CD4-positive, alpha-beta T cell treated with Interleukin-4 for 1 hour (primary cell): ENCODE results near the gene FAM83C.
A peak's percentile ranks its signal among the peaks of the same experiment; 100 is the strongest.

ENCODE experiments used
- DNase-seq, 2 donors: peaks; one replicate each; pipeline ENCODE4 v3.0.0-alpha.2; 2020 to 2022

Gene FAM83C

DNA sequence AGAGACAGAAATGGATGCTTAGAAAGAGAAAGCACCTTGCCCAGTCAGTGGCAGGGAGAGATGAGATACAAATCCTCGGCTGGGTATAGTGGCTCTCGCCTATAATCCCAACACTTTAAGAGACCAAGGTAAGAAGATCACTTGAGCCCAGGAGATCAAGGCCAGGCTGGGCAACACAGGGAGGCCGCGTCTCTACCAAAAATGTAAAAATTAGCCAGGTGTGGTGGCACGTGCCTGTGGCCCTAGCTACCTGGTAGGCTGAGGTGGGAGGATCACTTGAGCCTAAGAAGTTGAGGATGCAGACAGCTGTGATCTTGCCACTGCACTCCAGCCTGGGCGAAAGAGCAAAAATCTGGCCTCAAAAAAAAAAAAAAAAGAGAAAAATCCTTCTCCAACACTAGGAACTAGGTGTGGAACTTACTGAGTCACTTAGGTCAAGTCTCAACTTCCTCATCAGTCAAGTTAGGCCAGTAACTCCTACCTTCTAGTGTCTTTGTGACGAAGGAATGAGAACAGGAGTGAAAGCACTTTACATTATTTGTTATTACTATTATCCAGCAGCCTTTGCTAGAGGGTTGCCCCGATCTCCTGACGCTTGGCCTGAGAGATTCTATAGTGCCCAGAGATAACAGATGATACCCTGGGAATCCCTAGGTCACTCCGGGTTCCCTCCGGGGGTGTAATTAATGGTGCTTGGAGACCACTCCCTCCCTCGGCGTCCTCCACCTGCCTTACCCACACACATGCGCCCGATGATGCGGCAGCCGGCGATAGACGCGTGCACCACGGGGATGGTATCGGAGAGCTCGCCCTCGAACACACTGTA lies 8.6 kb downstream of the FAM83C start:
- DNase-seq = no peak

DNA sequence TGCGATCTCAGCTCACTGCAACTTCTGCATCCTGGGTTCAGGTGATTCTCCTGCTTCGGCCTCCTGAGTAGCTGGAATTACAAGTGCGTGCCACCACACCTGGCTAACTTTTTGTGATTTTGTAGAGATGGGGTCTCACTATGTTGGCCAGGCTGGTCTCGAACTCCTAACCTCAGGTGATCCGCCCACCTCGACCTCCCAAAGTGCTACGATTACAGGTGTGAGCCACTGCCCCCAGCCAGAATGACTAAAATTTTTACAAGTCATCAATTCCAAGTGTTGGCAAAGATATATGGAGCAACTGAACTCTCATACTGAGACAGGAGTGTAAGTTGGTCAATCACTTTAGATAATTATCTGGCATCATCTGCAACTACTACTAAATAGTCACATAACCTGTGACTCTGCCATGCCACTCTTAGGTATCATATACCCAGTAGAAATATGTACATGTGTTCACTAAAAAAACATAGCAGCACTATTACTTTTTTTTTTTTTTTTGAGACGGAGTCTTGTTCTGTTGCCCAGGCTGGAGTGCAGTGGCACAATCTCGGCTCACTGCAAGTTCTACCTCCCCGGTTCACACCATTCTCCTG lies 10.6 kb downstream of the FAM83C start:
- no peak for DNase-seq

DNA sequence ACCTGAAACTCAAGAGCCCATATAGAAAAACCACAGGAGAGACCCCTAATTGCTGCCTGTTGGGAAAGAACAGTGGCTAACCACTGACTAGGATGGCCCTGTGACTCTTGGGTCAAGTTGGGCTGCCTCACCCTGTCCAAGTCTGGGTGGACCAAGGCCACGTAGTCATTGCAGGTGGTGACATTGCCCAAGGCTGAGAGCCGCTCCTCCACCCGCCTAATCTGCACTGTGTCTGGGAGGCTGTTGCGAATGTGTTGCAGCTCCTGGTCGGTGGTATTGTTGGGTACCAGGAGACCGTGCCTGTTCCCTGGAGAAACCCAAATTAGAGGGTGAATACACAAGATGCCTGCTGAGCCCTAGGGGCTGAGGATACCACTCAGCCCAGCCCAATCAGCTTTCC lies 11.7 kb downstream of the FAM83C start:
- no peak for DNase-seq

DNA sequence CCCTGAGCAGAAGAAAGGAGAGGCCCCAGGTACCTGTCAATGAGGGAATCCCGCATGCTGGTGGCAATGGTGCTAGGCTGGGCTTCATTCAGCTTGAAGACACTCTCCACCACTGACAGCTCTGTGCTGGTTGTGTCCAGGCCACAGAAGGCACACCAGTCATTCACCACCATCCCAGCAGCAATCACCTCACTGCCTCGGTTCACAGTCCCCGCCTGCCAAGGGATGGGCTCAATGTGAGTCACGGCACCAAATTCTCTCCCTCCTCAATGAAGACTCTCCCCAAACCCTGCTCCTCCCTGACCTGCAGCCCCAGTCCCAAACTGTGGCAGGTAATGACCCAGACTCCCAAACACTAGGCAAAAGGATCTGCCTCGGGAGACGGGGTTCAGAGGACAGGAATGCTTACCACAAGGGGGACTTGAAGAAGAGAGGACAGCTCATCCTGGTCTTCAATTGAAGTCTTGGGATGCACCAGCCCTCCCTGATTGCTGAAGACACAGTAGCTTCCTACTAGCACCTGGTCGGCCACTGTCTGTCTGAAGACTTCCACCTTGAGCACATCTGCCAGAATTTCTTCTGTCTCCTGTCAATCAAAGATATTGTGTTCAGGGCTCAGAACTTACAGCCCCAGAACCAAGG lies 12.6 kb downstream of the FAM83C start:
- DNase-seq = no peak

DNA sequence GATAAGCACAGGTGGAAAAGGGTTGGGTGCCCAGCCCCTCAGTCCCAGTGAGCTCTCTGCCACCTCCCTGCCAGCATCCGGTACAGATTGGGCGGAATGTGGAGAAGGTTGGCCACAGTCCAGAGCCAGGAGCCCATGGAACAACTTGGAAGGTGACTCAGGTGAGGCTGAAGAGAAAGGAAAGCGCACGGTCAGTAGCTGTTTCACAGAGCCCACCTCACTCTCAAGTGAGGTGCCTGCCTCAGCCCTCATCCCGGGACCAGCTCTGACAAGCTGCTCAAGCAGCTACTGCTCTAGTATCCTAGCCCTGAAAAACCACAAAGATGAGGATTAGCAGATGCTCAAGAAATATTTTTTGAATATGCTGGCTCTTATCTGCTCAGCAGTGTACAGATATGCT lies 13.2 kb downstream of the FAM83C start:
- no peak for DNase-seq

DNA sequence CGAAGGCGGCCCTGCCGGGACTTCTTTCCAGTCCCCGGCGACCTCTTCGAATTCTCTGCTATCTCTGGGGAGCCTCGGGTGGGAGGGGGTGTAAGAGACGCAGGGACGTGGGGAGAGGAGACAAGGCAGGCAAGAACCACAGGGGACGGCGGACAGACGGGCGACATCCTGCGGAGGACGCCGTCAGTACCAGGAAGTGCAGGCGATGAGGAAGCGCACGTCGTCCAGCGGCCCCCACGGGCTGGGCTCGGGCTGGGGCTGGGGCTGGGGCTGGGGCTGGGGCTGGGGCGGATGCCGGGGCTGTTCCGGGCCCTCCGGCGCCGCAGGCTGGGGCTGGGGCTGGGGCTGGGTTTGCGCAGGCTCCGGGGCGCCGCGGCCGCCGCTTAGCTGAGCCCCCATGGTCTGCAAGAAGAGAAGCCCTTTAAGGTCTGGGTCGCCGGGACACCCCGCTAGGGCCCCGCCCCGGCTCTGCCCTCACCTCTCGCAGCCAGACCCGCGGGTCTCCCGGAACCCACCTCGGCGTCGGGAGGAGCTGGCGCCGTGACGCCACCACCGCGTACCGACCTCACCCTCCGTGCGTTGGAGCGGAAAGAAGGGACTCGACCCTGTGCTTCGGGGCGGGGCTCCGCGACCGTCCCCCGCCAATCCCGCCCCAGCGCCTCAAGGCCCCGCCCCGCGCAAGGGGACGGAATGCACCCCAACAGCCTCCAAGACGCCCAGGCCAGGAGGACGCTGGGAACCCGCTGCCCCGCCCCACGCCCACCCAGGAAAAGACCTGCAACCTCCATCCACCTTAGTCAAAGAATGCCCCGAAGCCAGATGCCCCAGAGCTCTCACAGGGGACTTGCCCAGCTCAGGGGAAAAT lies 14.5 kb downstream of the FAM83C start, which contains the start of gene MMP24OS:
MMP24OS (minus strand) TSS at position 592 of the 865 bp plus-strand sequence; CDS start at position 399, 193 bp downstream.
- peak; percentile 92 for DNase-seq

DNA sequence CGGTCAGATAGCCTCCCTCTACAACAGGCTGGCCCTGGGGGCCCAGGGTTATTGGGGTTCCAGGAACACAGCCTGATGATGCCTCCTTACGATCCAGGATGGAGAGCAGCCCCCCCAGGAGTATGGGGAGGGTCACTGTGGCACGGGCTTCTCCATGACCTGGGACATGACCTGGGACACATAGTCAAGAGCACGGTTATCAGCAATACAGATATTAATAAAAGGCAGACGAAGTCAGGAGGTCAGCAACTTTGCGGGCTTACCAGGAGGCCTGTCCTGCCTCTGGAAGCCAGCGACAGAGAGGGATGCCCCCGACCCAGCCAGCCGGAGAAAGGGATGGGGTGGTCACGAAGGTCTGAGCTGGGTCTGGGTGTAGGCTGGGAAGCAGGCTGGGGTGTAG lies 15.1 kb downstream of the FAM83C start:
- DNase-seq = no peak

DNA sequence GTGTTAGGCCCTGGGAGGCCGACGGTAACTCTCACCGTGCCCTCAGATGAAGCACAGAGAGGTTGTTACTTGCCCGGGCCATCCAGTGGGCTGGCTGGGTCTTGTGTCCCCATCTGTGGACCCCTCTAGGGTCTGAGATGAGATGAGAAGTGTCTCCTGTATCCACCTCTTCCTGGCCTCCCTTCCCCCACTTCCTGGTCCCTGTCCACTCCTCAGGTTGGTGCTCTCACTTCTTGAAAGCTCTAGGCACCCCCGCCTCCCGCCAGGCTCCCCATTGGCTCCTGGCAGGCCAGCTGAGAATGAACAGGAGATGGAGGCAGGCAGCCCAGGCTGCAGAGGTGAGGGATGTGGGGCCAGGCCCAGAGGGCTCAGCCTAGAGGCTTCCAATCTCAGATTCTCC lies 15.8 kb downstream of the FAM83C start:
- no peak for DNase-seq

DNA sequence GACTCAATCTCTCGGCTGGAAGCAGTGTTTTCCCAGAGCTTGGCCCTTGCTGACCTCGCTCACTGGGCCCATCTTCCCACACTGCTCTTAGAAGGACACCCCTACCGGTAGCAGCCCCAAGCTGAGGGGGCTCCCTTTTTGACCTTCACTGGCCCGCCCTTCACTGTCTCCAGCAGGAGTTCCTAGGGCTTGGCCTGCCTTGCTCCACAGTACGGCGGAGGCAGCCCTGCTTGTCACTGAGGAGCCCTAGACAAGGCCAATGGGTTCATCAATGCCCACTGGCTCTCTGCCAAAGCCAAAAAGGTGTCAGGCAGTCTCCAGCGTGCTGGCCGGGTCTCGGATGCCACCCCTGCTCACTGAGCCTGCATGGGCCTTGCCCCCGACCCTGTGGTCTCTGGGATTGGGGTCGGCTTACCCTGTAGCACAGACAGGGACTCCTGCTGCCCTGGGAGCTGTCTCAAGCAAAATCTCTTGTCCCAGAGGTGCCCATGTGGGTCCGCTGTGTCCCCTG lies 16.4 kb downstream of the FAM83C start:
- DNase-seq = no peak

DNA sequence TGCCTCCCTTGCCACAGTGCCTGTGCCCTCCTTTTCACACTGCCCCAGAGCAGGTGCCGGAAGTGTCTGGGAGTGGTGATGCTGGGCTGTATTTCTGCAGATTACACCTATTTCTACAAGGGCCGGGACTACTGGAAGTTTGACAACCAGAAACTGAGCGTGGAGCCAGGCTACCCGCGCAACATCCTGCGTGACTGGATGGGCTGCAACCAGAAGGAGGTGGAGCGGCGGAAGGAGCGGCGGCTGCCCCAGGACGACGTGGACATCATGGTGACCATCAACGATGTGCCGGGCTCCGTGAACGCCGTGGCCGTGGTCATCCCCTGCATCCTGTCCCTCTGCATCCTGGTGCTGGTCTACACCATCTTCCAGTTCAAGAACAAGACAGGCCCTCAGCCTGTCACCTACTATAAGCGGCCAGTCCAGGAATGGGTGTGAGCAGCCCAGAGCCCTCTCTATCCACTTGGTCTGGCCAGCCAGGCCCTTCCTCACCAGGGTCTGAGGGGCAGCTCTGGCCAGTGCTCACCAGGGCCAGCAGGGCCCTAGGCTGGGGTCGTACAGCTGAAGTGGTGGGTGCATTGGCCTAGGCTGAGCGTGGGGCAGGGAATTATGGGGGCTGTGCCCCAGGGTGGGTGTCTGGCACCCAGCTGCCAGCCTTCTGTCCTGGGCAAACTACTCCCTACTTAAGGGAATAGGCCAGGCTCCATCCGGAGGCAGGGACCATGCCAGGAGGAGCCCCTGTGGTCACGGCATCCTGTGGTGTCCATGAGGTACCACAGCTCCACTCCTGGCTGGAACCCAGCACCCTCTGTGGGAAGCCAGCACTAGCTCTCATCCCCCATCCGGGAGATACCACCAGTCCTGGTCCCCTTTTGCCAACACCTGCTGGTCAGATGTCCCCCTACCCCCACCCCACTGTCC lies 17.8 kb downstream of the FAM83C start:
- no peak for DNase-seq

DNA sequence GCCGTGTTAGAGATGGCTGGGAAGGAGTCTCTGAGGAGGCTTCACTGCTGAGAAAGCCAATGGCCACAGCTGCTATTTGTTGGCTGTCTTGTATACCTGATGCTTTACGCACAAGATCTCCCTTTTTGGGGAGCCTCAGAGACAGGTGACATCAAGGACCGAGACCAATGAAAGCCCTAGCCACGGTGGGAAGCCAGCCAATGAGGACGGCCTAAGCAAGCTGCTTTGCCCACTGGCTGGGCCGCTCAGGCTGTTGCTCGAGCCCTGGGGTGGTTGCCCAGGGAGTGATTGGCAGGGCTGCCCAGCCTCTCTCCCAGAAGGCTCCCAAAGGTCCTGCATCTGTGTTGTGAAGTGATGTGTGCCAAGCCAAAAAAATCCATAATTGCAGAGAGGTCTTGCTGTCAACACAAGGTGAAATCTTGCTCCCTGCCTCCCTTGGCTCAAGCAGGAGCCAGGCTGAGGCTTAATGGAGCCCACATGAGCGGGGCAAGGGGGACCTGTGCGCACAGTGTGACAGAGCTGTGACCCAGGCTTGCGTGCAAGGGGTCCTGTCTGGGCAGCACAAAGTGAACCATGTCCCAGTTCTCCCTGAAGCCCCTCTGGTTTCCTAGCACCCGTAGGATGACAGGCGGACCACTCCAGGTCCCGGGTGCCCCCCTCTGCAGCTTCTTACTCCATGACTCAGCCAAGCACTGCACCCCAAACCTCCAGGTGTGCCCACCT lies 18.6 kb downstream of the FAM83C start:
- no peak for DNase-seq

DNA sequence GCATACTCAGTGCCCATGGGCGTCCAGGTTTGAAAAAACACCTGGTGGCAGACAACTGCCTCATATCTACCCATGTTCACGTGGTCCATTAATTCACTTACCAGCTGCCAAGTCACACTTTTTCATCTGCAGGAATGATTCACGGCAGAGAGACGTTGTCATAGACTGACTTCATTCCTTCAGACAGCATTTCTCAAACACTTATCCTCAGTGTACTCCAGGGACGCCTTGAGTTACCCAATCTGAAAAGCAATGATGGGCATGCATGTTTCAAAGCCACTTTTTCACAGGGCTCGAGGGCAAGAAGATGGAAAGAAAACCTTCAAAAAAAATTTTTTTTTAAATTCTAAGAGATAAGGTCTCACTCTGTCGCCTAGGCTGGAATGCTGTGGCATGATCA lies 20.3 kb downstream of the FAM83C start:
- DNase-seq = no peak

DNA sequence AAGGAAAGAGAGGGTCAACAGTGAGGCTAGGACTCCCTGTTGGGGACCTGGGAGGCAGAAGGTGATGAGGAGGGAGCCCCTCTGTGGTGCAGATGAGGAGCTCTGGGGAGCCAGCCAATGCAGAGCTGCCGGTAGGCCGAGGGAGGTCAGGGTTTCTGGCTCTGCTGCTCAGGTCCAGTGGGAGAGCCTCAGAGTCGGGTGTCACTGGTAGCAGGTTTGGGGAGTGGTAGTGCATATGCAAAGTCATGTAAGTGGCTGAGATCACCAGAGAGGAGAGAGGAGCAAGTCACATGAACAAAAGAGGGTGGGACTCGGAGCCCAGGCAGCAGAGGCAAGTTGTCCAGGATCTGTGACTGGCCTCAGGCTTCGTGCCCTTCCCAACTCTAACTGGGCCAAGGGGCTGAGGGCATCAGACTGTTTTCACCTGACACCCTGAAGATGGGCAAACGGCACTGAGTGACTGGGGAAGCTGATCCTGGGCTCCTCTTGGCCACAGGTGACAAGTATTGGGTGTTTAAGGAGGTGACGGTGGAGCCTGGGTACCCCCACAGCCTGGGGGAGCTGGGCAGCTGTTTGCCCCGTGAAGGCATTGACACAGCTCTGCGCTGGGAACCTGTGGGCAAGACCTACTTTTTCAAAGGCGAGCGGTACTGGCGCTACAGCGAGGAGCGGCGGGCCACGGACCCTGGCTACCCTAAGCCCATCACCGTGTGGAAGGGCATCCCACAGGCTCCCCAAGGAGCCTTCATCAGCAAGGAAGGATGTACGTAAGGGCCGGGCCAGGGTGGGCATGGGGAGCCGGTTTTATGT lies 20.9 kb downstream of the FAM83C start:
- DNase-seq = no peak

DNA sequence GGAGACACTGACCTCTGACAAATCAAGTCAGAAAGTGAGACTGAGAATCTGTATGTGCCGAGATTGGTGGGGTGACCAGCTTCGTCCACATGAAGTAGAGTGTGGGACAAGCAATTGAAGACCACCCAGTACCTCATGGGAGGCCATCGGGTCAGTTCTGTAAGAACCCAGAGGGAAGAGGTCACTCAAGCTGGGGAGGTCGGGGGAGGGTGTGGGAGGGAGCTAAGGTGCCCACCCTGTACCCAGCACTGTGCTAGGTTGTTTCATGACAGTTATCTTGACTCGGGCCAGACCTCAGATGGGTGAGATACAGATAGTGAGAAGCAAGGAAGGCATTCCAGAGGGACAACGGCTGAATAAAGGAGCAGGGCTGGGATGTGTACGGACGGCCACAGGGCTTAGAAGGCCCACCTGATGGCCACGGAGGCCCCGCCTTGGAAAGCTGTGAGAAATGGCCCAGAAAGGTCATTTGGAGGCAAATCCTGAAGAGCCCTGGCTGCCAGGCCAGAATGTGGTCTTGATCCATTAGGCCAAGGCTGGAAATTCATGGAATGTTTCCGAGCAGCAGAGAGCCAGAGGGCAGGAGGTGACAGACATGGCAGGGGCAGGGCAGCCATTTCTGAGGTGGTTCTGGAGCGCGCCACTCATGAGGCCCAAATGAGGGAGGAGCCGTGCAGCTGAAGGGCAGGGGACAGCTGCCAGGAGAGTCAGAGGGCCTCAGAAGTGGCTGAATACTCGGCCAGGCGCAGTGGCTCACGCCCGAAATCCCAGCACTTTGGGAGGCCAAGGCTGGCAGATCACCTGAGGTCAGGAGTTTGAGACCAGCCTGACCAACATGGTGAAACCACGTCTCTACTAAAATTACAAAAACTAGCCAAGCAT lies 22.0 kb downstream of the FAM83C start:
- no peak for DNase-seq

DNA sequence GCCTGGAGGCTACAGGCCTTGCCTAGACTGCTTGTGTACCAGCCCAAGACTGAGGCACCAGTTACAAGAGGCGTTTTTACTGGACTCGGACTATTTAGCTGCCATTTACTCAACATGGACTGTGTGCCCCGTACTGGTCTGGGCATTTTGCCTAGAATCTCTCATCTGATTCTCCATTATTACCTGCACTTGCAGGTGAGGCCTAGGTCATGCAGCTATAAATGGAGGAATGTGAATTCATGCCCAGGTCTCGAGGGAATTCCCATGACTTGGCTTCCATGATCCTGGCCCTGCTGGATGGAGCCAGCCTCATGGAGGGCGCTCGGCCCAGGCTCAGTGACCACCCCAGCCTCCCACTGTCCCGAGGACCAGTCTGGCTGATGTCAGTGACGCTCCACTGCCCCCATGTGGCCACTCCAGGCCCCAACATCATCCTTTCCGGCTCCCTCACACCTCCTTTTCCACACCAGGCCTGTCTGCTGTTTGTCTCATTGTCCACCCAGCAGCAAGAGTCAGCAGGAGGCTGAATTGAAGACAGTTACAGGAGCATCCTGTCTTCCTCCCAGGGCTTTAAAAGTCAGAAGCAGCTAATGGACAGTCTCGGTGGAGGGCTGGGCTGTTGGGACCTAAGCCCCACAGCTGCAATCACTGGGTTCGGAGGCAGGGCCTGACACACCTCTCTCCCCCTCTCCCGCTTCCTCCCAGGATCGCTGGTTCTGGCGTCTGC lies 23.0 kb downstream of the FAM83C start:
- DNase-seq = peak; percentile 33 to 46

DNA sequence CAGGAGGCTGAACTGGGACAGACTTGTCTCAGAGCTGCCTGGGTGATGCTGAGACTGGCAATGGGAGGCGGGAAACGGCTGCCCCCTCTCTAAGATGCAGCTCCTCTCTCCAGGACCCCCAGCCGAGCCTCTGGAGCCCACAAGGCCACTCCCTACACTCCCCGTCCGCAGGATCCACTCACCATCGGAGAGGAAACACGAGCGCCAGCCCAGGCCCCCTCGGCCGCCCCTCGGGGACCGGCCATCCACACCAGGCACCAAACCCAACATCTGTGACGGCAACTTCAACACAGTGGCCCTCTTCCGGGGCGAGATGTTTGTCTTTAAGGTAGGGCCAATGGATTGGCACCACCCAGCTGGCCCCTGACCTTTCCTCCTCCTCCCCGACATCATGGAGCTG lies 25.1 kb downstream of the FAM83C start:
- no peak for DNase-seq

DNA sequence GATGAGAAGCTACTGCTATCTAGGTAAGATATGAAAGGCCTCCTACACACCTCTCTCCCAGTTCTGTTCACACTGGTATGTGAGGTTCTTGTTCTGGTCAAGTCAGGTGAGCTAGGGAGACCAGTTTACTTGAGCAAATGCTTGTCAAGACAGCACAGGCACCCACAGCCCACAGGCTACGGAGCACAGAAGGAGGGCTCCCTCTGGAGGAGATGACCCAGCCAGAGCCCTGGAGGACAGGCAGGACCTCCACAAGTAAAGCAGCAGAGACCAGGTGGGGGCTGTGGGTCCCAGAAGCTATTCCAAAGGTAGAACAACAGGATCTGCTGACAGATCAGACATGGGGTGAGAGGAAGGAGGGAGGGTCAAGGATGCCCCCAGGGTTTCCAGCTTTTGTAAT lies 27.5 kb downstream of the FAM83C start:
- DNase-seq = no peak
